Activated CD4-positive, alpha-beta T cell treated with anti-CD3 and anti-CD28 coated beads, Interleukin-2, amount 50 U/mL, for 24 hours (primary cell): Measurements from ENCODE around the gene C3orf18.
A peak's percentile ranks its signal among the peaks of the same experiment; 100 is the strongest.
"Not testable (repeated sequence)": the region's sequence is repeated elsewhere in the genome, so short reads cannot be mapped to it uniquely, and the experiment has no call there.

ENCODE experiments used
- DNase-seq, 2 donors: peaks; one replicate each; pipeline ENCODE4 v3.0.0-alpha.2; 2020; ENCODE audit warnings: low read depth in 1 of 2, low spot score in 1 of 2

The C3orf18 gene

DNA sequence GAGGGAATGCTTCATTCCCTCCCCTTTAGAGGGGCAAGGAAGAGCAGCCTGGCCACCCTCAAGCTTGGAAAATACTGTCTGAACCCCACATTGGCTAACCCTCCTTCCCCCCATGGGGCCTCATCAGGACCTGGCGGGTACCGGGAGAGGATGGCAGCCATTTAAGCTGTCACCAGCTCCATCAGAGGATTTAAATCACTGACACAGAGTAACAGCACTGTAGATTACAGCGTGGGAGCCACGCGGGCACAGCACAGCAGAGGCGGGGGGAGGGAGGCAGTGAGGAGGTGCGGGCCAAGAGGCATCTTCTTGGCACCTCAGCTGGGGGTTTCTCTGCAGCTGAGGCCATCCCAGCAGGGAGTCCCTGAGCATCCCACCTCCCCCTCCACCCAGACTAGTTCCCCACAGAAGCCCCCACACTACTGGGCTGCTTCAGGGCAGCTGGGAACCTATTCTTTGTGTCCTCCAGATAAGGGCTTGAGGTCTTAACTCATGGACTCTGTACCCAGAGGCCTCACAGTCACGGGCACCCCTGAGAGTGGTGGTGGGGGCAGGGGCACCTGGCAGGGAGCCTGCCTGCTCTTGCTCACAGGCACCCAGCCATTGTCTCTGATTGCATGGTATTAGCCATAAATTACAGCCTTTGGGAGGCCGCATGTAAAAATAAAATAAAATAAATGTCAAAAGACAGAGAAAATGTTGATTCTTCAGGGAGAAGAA lies 42.2 kb downstream of the C3orf18 start:
- no peak for DNase-seq

- no peak for DNase-seq
Measured at GRCh38 chr3:50524746-50525145, 42.8 kb downstream of the C3orf18 start.

GRCh38 chr3:50523279-50523811 lies 44.2 kb downstream of the C3orf18 start:
- no peak for DNase-seq

- DNase-seq = no peak
Measured at GRCh38 chr3:50521572-50521971, 46.0 kb downstream of the C3orf18 start.

GRCh38 chr3:50520849-50521248 lies 46.7 kb downstream of the C3orf18 start:
- no peak for DNase-seq

DNA sequence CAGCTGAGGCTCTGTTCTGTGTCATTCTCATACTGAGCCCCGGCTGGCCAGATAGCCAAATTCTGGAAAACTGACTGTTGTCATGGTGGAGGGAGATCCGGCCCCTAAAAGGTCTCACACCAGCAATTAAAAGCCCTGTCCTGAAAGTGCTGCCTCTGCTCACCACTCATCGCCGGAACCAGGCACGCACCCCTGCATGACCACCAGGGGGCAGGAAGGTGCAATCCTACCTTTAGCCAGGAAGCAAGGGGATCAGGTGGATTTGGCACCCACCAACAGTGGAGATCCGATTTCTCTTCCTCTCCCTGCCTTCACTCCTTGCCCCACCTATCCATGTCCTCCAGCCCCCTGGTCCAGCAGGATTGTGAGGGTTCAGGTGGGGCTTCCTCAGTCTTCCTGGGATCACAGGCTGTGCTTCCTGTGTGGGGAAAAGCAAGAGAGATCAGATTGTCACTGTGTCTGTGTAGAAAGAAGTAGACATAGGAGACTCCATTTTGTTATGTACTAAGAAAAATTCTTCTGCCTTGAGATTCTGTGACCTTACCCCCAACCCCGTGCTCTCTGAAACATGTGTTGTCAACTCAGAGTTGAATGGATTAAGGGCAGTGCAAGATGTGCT lies 48.0 kb downstream of the C3orf18 start:
- peak; percentile 51 to 72 for DNase-seq

GRCh38 chr3:50518436-50518835 lies 49.1 kb downstream of the C3orf18 start:
- DNase-seq = no peak

GRCh38 chr3:50517721-50518206 lies 49.8 kb downstream of the C3orf18 start:
- DNase-seq = no peak

DNA sequence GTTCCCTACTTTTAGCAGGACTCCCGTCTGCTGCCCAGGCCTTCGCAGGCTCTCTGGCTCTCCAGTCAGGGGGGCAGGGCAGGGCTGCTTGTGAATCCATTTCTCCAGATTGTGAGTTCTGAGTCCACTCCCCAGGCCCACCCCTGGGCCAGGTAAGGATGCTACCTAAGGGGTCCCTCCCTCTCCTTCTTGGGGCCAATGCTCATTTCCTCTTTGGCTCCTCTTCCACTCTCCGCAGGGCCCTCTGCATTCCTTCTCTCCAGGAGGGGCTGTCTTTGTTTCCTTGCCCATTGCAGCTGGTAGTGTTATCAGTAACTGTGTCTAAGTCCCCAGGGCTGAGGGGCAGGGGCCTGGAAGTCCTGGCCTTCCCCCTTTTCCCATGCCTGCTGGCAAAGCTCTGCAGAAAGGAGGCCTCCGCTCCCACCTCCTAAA lies 51.1 kb downstream of the C3orf18 start:
- DNase-seq = no peak

DNA sequence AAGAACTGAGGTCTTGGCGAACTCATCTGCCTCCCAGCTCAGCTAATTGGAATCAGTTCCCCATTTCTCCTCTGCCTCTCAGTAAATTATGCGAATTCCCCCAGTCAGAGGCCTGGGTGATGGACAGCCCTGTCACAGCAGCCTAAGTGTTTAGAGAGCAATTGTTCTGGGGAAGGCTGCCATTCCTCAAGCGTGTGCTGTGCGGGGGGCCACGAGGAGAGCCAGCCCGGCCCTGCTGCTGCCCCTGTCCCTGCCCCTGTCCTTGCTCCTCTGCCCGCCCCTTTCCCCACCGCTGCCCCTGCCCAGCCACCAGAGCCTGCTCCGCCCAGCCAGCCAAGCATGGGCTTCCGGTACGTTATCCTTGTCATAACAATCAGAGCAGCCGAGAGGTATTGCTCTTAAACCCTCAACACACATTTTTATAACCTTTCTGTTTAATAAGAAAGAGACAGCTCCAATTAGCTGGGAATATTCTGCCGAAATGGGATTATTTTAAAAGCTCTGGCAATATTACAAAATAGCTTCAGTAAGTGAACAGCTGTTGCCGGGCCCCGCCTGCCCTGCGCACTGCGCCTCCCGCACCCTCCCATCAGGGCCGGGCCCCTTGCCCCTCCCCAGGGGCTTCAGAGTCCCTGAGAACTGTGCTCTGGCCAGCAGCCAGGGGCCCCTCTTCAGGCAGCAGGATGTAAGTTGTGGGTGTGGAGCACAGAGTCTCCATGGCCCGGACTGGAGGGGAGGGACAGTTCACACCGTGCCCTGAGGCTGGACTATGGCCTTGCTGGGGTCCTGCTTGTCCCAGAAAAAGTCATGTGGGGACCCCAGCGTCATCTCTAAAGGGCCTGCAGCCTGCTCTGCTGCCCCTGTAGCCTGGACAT lies 51.7 kb downstream of the C3orf18 start:
- no peak for DNase-seq

DNA sequence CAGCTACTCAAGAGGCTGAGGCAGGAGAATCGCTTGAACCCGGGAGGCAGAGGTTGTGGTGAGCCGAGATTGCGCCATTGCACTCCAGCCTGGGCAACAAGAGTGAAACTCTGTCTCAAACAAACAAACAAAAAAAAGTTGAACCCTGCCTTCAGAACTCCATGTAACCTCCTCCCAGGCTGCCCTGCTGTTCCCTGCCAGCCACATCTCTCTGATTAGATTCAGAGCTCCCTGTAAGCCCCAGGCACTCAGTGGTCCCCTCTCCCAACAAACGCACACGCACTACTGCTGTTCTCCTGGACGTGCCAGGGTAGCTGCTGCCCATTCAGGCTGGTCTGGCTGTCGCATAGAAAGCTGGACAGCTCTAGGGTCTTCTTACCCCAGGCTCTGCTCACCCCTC lies 54.6 kb downstream of the C3orf18 start:
- not testable (repeated sequence) for DNase-seq

- no peak for DNase-seq
Measured at GRCh38 chr3:50512131-50512530, 55.4 kb downstream of the C3orf18 start.

DNA sequence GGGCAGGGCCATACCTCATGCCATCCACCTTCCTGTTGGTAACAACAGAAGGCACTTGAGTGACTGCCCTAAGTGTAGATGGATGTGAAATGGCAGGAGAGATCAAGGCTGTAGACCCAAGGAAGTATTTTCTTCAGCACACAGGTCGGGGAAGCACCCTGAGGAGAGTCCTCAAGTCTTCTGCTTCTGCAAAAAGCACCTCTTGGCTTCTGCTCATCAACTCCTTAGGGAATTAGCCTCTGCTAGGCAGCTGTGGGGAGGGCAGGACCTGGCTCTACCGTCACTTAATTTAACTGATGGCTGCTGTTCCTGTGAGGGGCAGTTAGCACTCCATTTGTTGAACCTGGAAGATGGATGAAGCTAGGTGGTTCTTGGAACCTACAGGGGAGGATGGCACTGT lies 57.2 kb downstream of the C3orf18 start:
- no peak for DNase-seq

GRCh38 chr3:50509715-50510114 lies 57.8 kb downstream of the C3orf18 start:
- DNase-seq = no peak

DNA sequence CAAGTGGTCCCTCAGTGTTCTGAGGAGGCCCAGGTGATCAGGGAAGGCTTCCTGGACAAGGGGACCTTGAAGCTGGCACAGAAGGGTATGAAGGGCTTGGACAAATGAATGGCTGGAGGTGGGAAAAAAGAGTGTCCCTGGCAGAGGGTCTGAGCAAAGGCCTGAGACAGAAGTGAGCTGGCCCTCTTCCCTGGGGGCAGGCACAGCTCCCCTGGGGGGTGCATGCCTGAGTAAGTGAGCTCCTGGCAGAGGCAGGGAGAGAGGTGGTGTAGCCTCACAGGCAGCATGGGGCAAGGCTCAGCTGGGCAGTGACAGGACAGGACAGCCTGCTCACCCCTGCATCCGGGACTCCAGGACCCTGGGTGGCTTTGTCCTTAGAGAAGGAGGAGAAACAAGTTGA lies 58.7 kb downstream of the C3orf18 start:
- DNase-seq = no peak
